HG03025 (cell line): ENCODE results near the gene HES1.
A peak's percentile ranks its signal among the peaks of the same experiment; 100 is the strongest.
"Not testable (repeated sequence)": the region's sequence is repeated elsewhere in the genome, so short reads cannot be mapped to it uniquely, and the experiment has no call there.

Experiments used
- ATAC-seq: cut with Tn5 transposase; IDR thresholded peaks from one replicate; pipeline ENCODE4 v1.9.1; 2021; ENCODE audit warnings: mild to moderate bottlenecking, moderate library complexity; ENCODE audit not compliant: unreplicated experiment, low FRiP score

The HES1 gene, protein sequence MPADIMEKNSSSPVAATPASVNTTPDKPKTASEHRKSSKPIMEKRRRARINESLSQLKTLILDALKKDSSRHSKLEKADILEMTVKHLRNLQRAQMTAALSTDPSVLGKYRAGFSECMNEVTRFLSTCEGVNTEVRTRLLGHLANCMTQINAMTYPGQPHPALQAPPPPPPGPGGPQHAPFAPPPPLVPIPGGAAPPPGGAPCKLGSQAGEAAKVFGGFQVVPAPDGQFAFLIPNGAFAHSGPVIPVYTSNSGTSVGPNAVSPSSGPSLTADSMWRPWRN

DNA sequence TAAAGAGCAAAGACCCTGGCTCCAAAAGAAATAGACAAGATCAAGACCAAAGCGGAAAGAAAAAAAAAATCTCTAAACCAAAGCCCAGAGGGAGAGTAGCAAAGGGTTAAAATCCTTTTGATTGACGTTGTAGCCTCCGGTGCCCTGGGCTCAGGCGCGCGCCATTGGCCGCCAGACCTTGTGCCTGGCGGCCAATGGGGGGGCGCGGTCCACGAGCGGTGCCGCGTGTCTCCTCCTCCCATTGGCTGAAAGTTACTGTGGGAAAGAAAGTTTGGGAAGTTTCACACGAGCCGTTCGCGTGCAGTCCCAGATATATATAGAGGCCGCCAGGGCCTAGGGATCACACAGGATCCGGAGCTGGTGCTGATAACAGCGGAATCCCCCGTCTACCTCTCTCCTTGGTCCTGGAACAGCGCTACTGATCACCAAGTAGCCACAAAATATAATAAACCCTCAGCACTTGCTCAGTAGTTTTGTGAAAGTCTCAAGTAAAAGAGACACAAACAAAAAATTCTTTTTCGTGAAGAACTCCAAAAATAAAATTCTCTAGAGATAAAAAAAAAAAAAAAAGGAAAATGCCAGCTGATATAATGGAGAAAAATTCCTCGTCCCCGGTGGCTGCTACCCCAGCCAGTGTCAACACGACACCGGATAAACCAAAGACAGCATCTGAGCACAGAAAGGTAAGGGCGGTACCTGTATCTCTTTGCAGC, at the start of gene HES1:
TSS of gene HES1 (plus strand) at position 343 of the 713 bp plus-strand sequence. CDS start at position 576, 233 bp downstream.
- no peak for ATAC-seq

DNA sequence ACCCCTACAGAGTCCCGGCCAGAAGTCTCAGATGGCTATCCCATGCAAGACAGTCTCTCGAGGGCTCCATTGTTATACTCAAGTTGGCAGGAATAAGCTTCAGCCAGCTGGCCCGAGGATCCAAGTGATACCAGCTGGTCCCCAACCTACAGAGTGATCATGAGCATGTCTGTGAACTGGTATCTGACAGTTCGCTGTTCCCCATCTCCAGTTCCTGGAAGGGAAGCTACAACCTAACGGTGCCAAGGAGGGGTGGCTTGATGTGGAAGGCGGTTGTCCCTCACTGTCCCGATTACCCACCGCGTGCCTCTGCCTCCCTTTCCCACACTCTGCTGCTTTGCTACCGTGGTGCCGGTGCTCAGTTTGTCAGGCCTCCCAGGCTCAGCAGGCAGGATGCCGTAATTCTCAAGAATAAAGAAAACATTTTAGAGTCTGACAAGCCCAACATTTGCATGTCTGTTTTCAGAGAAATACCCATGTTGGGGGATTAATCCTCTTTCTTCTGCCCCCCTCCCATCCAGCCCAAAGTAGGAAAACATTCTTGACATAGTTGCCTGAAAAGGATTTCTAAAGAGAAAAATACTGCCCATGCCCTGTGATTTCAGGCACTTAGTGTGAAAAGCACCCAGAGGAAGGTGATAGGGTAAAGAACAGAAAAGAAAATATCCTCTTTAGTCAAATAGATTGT, 49.4 kb upstream of the HES1 start:
- ATAC-seq: no peak

DNA sequence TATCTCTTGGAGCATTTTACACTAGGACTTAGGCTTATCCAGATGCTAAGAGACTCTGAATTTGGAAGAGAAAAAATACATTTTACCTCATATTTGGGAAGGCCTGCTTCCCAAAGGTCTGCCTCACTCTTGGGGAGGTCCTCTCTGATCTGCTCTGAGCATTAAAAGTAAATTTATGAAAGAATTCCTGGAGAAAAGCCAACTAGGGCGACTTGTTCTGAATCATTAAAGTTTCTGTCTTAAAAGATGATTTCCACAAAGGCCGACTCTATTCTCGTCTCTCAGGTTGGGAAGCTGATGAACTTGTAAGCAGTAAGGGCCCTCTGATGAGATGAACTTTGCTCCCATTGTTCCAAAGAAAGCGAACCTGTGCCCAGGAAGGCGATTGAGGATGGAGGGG, 48.7 kb upstream of the HES1 start:
- no peak for ATAC-seq

DNA sequence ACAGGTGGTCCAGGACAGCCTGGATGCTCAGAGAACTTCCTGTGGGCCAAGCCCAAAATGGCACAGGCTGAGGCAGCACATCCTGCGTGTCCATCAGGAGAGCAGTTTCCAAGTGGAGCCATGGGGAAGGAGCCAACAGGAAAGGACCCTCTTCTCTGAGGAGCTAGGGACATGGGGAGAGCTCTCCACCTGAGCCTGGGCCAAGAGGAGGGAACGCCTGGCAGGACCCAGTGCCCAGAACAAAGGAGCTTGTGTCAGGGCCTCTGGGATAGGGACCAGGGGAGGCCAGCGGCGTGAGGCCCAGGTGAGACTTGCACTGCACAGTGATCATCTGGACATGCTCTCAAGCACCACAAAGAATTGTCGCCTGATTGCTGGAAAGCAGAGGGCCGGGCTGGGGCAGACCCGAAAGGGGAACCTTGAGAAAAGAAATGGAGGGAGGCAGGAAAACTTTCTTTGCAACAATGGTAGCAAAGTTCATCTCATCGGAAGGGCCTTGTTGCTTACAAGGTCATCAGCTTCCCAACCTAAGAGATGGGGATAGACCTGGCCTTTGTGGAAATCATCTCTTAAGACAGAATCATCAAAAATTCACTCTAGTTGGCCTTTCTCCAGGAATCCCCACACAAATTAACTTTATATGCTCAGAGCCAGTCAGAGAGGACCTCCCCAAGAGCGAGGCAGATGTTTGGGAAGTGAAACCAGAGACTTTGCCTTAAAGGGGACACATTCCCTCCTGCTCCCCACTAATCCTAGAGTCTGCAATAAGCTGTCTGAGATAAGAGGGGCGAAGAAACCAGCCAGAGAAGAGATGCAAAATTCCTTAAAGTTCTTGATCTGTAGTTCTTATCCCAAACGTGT, 47.7 kb upstream of the HES1 start:
- no peak for ATAC-seq

DNA sequence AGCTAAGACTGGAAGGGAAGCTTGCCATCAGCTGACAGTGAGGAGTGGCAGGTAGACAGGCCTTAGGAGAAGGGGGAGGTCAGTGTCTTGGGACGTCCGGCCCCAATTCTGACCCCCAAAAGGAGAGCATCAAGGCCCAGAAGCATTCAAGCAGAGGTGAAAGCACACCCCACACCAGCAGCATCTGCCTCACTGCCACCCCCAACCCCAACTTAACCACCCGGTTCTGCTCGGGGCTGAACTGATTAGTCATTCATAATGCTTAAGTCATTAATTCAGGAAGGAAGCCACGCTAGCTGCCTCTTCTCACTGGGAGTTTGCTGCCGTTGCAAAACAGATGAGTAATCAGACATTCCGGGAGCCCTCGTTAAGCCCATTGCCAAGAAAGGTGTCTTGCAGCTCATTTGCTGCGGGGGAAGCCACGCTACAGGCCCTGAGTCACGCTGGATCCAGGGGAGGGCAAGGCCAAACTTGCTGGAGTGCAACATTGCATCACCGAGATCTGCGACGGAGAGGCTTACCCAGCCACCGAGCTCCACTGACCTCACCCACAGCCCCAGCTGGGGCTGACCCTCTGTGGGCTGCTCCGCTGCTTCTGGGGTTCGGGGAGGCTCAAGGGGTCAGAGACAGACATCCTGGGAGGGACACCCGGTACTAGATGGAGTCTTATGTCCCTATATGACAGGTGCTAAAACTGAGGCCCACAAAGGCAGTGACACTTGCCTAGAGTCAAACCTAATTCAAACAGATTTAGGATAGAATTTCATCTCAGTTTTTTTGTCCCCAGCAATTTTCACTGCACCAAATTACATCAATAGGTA, 46.4 kb upstream of the HES1 start:
- ATAC-seq: no peak

DNA sequence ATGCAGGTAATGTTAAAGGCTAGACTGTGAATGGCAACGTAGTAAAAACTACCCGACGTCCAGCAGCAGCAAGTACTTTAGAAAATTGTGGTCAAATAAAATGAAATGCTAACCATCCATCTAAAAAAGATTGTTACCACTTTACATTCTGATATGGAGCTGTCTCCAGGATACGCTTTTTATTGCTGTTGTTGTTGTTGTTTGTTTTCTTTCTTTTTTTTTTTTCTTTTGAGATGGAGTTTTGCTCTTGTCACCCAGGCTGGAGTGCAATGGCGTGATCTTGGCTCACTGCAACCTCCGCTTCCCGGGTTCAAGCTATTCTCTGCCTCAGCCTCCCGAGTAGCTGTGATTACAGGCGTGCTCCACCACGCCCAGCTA, 45.8 kb upstream of the HES1 start:
- not testable (repeated sequence) for ATAC-seq

DNA sequence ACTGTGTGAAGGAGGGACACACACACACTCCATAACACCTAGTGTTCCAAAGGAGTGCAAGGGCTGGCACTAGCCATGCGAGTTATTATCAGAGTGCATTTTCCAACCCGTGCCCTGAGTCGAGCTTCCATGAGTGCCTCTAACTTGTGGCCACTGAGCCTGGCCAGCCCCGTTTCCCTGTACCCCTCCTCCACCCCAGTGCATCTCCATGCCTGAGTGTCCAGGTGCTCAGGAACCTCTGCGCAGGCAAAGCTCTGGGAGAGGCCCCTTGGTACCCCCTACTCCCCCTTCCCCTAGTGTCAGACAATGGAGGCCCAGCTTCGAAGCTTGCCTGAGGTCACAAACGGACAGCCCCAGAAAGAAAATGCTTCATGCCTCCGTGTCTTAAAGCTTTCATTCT, 45.2 kb upstream of the HES1 start:
- no peak for ATAC-seq

DNA sequence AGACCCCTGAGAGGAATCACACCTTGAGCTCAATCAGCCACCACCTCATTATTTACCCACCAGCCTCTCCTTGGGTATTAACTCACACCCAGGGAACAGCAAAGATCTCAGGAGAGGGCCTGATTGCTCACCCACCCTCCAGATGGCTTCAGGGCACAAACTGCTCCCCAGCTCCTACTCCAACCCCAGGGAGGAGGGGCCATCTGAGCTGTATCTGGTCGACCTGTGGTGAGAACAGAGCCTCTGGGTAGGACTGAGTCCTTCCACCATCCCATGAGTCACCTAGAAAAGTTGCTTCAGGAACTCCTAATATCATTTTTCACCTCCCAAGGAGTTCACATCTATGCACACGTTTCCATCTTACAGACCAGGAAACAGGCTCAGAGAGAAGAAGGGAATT, 44.8 kb upstream of the HES1 start:
- ATAC-seq: no peak

DNA sequence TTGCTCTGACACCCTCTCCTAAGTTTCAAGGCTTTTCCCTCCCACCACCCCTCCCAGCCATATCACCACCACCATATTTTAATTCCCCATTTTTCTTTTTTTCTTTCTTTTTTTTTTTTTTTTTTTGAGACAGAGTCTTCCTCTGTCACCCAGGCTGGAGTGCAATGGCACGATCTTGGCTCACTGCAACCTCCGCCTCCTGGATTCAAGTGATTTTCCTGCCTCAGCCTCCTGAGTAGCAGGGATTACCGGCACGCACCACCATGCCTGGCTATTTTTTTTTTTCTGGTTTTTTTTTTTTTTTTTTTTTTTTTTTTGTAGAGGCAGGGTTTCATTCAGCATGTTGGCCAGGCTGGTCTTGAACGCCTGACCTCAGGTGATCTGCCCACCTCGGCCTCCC, 44.1 kb upstream of the HES1 start:
- not testable (repeated sequence) for ATAC-seq

DNA sequence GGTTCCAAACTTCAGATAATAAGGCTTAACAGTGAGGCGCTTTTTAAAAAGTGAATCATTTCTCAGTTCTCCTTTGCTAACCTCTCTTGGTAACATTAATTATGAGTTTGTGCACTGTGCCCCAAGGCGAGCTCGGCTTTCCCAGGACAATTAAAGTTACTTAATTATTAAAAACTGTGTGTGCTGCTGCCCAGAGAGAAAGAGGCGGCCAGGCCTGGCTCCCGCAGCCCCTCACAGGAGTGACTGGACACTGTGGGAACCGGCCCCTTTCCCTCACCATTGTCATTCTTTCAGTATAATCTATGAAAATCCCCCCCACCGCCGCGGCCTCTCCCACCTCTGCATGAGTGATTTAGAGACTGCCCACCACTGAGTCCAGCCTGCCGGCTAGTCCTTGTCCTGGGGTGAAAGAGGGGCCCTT, 43.1 kb upstream of the HES1 start:
- ATAC-seq: no peak

DNA sequence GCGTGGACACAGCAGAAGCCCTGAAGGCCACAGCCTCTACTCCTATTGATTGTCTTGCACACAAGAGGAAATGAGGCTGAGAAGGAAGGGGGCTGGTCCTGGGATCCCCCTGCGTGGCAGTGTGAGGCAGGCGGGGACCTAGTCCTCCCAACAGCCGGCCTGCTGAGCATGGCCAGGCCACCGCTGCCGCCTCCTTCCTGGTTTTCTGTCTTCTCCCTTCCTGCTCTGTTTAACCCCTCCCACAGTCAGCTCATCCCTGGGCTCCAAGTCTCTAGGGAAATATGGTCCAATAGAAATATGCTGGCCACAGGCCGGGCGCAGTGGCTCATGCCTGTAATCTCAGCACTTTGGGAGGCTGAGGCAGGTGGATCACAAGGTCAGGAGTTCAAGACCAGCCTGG, 42.1 kb upstream of the HES1 start:
- no peak for ATAC-seq

DNA sequence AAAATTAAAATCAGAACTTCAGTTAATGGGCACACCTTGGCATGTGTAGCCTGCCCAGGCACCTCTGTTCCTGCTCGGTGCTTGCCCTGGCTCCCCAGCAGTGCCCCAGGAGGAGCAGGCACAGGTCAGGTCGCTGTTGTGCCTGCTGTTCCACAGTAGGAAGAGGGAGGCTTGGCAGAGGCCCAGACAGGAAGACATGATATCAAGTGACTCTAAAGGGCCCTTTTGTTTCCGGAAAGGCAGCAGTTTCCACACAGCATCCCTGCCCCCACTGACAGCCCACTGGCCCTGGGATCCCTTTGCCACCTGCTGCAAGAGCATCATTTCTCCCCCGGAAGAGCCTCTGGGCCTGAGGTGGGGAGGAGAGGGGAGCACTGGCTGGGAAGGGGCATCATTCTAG, 40.5 kb upstream of the HES1 start:
- no peak for ATAC-seq

DNA sequence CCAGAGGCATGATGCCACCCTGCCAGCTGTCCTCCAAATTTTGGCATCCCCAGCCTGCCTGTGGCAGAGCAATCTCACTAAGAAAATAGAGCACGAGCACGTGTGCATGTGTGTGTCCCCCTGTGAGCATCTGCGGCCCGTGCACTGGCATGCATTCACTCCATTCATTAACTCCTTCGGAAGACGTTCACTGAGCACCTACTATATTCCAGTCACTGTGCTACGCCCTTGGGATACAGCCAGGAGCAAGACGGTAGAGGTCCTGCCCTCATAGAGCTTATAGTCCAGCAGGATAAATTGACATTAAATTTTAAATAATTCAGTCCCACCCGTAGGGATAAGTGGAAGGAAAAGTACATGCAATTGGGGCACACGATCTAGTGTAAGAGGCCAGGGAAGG, 40.0 kb upstream of the HES1 start:
- no peak for ATAC-seq

DNA sequence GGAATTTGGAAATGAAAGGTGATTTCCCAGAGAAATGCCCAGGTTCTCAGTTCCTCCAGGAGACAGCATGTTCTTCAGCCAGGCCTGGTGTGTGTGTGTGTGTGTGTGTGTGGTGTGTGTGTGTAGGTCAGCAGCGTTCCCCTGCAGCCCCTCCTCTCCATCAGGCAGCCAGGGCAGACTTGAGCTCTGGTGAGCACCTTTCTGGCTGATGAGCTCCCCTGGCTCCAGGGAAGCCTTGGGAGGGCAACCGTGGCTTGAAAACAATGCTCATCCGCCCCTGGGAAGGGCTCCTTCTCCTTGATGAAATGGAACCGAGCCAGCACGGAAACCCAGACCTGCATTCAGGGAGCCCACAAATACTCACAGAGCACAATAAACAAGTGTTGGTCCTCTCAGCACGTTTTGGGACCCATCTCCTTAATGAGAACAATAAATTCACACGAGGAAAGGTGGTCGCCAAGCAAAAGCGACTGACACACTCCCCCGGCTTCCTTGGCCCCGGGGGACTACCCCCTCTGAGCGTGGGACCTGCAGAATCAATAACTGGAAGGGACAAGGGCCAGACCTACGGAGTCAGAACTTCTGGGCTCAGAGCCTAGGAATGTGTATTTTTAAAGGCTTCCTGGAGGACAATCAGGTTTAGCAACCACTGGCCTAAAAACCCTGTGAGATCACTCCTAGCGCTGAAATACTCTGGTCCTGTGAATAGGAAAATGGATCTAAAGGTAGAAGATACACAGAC, 38.6 kb upstream of the HES1 start:
- no peak for ATAC-seq

DNA sequence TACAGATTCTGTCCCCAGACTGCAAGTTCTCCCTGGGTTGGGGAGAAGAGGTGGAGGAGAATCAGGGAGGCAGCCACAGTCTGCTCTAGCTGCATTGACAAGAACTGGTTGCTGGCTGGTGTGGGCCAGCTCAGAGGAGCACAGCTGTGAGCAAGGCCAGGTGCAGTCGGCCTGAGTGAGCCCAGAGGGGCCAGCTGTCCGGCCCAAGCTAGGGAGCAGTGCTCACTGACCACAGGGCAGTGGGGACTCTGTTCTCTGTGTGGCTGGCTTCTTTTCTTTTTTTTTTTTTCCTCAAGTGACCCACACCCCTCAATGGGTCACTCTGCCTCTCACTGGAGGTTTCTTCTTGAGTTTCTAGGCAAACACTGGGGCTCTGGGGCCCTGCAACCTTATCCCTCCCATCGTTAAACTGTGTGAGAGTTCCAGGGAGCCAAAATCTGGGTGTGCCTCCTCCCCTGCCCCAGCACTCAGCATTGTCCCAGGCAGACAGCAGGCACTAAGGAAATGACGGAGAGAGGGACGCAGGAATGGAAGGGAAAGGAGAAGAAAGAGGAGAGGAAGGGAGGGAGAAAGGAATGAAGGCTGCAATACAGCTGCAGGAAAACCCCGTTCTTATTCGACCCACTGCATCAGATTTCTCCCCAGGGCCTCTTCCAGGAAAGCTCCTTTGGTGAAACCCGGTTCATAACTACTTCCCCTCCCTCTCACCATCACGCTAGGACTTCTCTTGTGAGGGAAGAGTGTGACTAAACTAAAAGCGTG, 37.7 kb upstream of the HES1 start:
- ATAC-seq: no peak

DNA sequence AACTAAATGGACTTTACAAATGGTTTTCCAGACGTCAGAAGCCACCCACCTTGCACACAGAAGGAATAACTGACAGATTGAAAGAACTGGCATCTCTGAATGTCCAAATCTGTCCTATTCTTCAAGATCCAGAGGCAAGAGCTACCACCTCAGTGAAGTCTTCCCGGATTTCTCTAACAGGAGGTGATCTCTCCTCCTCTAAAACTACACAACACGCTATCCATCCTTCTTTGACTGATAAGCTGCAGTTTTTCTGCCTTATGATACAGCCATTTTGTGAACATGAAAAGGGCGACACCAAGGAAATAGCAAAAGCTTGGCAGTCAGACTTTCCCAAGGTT, 37.1 kb upstream of the HES1 start:
- no peak for ATAC-seq

DNA sequence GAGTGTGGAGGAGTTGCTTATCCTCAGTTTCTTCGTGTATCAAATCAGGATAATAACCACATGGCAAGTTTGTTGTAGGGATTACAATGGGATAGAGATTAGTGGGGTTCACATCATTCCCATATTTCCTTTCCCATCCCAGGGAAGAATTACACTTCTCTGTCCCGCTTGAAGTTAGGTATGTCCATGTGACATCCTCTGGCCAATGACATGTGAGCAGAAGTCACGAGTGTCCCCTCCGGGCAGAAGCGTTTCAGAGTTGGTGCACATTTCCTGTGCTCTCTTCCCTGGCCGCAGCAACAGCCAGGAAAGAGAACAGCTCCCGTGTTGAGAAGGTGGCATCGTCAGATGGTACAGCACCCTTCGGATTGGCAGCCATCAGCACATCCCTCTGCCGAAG, 36.7 kb upstream of the HES1 start:
- no peak for ATAC-seq

DNA sequence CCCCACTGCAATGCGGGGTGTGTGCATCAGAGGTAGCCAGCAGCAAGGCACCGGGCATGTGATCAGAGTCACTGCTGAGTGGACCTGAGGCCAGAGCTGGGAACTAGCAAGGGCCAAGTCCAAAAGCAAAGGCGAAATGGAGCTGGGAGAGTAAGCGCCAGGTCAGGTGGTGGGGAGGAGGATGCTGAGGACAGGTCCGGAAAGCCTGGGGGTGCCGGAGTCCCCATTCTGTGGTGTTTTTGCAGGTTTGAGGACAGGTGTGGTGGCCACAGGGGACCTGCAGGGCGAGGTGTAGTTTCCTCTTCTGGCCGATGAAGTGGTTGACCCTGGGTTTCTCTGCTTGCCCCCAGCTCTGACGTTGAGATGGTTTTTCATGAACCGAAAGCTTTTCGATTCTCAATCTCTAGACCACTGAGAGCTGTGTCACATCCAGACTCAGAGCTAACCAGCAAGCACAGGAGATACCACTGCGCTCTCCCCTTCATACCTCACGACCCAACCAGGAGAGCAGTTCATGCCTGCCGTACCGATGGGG, 35.0 kb upstream of the HES1 start:
- ATAC-seq: peak; percentile 78
